ENCODE data around the gene THEMIS.

GRCh38 chr6:127939442-127940066, 38.7 kb upstream of the THEMIS start:
- TF ChIP-seq CTCF (IDR thresholded peaks at IDR 0.05; ENCODE audit: low read length) = no peak
- no peak for TF ChIP-seq EZH2 (IDR thresholded peaks at IDR 0.05; ENCODE audit: borderline replicate concordance, low read length)

Data from OCI-LY1 (cell line).